GM21528 (cell line): ENCODE data around the gene NCDN.

ENCODE experiments used
- ATAC-seq: cut with Tn5 transposase; IDR thresholded peaks from one replicate; pipeline ENCODE4 v1.9.1; 2021; ENCODE audit warnings: mild to moderate bottlenecking, moderate library complexity; ENCODE audit not compliant: unreplicated experiment, low FRiP score

The NCDN gene

GRCh38 chr1:35554266-35555211 is 3.1 kb upstream of the NCDN start:
- no peak for ATAC-seq

GRCh38 chr1:35555212-35555584 is 2.4 kb upstream of the NCDN start:
- ATAC-seq, result no peak

GRCh38 chr1:35555601-35556477 is 1.8 kb upstream of the NCDN start:
- no peak for ATAC-seq

GRCh38 chr1:35556484-35557117 is 998 bp upstream of the NCDN start:
- ATAC-seq, result no peak

GRCh38 chr1:35557118-35557610 is 435 bp upstream of the NCDN start, which contains the start of gene KIAA0319L:
KIAA0319L (minus strand) TSS chr1:35557403; CDS start chr1:35554491, 2,912 bp downstream.
- ATAC-seq, result peak; percentile 85

- ATAC-seq, result no peak
Observed at GRCh38 chr1:35558374-35559316, 1.0 kb downstream of the NCDN start.

GRCh38 chr1:35559317-35559944 is 1.8 kb downstream of the NCDN start:
- no peak for ATAC-seq

- ATAC-seq, result no peak
Observed at GRCh38 chr1:35560256-35561225, 2.9 kb downstream of the NCDN start.

GRCh38 chr1:35561297-35561971 is 3.8 kb downstream of the NCDN start:
- ATAC-seq, result no peak

GRCh38 chr1:35561972-35562680 is 4.5 kb downstream of the NCDN start:
- no peak for ATAC-seq

GRCh38 chr1:35563166-35563565 is 5.6 kb downstream of the NCDN start:
- no peak for ATAC-seq

- no peak for ATAC-seq
Observed at GRCh38 chr1:35564037-35564883, 6.7 kb downstream of the NCDN start.

- no peak for ATAC-seq
Observed at GRCh38 chr1:35564884-35565741, 7.5 kb downstream of the NCDN start.

- no peak for ATAC-seq
Observed at GRCh38 chr1:35565742-35566133, 8.1 kb downstream of the NCDN start.
